Astrocyte of the cerebellum (primary cell): Measurements from ENCODE around the gene MSI2.

Experiments
- DNase-seq: peaks from one replicate; pipeline ENCODE4 v3.0.0-alpha.2; 2011; ENCODE audit warnings: low read depth
- H3K4me3 ChIP-seq: 2 replicates; pipeline ENCODE4 v1.5.1; 2011; ENCODE audit warnings: mild to moderate bottlenecking, low read depth, low read length, moderate library complexity
- in situ Hi-C: cut with HindIII; loops from 2 replicates; pipeline ENCODE4 v1.10.0; 2017; ENCODE audit warnings: low sequenced_read_pairs
- TF ChIP-seq, protein P1 (sequence below): IDR thresholded peaks from 2 replicates; pipeline ENCODE4 v1.5.1; 2012; ENCODE audit warnings: low read length, low read depth, moderate library complexity, mild to moderate bottlenecking; ENCODE audit errors: missing control alignments

The MSI2 gene

DNA sequence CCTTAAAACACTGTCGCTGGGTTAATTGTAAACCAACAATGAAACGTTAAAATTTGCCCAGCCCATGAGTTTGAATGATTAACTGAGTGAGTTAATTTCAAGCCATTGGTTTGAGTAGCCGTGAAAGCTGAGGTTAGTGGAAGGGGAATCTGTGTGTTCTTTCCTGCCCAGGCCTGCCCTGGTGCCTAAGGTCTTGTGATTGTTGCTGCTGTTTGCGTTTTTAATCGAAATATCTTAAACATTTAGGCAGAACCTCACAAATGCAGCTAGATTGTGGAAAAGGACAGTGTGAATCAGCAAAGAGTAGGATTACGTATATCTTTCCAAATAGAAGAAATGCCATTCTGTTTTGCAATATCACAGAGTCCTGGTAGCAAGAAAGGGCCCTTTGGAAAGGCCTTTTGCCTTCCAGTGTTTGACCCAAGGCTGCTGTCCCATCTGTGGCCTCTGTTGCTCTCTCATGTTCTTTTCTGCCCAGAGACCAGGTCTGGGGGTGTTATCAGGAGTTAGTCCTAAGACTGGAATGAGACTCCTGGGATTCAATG, 113.8 kb downstream of the MSI2 start:
- H3K4me3 ChIP-seq = no peak overlapping the region
- DNase-seq = peak; percentile 20
- TF ChIP-seq, protein P1, sequence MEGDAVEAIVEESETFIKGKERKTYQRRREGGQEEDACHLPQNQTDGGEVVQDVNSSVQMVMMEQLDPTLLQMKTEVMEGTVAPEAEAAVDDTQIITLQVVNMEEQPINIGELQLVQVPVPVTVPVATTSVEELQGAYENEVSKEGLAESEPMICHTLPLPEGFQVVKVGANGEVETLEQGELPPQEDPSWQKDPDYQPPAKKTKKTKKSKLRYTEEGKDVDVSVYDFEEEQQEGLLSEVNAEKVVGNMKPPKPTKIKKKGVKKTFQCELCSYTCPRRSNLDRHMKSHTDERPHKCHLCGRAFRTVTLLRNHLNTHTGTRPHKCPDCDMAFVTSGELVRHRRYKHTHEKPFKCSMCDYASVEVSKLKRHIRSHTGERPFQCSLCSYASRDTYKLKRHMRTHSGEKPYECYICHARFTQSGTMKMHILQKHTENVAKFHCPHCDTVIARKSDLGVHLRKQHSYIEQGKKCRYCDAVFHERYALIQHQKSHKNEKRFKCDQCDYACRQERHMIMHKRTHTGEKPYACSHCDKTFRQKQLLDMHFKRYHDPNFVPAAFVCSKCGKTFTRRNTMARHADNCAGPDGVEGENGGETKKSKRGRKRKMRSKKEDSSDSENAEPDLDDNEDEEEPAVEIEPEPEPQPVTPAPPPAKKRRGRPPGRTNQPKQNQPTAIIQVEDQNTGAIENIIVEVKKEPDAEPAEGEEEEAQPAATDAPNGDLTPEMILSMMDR = no peak
- in situ Hi-C loops = no loop called here

DNA sequence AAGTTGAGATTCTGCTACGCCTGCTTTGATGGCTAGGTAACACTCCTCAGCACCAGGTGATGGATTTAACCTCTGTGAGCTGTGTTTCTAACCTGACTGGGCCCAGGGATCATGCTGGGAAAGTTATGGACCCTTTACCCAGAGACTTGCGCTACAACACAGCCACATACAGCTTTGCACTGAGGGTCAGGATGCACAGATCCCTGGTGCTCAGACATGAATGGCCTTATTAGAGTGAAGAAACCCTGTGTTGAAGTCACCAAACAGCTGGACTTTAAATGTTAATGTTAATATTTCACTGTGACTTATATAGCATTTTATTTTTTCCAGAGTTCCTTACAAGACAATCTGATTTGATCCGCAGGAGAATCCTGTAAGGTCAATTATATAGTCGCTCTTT, 114.3 kb downstream of the MSI2 start:
- no peak overlapping the region for H3K4me3 ChIP-seq
- in situ Hi-C loops = no loop called here
- no peak for DNase-seq
- TF ChIP-seq, protein P1 = no peak

DNA sequence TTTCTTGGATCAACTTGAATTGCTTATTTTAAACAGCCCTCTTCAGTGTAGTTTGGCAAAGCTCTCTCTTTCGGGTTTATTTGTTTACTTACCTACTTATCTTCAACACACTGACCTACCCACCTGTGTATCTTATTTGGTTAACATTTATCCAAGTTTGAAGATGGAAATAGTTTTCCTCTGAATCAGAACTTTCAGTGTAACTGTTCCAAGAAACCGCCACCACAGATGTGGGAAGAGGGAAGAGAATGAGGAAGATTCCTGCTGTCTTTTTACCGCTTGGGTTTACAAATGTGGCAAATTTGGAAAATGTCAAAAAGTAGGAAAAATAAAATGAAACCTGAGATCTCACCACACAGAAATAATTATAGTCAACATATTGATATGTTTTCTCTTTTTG, 115.8 kb downstream of the MSI2 start:
- TF ChIP-seq, protein P1 = no peak
- in situ Hi-C loops = no loop called here
- DNase-seq = peak; percentile 78
- H3K4me3 ChIP-seq = no peak overlapping the region

DNA sequence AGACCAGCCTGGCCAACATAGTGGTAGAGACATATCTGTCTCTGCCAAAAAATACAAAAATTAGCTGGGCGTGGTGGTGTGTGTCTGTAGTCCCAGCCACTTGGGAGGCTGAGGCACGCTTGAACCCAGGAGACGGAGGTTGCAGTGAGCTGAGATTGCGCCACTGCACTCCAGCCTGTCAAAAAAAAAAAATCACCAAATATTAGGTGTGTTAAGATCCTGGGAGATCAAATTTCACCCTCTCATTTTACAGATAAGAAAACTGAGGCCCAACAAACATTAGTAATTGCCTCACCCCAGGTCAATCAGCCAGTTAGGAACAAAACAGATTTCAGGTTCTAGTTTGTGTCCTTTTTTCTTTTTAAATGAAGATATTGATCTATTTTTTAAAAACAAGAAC, 116.7 kb downstream of the MSI2 start:
- no peak overlapping the region for H3K4me3 ChIP-seq
- in situ Hi-C loops = no loop called here
- DNase-seq = no peak
- TF ChIP-seq, protein P1 = no peak

DNA sequence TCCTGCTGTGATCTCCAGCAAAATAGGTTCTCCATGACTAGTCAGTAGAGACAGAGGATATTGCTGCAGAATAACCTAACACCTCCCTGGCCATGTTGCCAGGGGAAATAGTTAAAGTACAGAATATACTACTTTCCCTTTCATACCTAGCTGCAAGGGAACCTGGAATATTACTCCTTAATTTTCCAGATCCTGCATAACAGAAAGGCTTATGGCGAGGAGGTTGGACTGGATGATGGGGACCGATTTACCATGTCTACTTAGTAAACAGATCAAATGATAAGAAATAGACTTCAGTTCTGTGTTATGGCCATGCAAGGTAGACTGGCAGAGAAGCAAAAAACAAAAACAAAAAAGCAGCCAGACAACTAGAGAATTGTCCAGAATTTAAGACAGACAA, 117.4 kb downstream of the MSI2 start:
- TF ChIP-seq, protein P1 = no peak
- in situ Hi-C loops = no loop called here
- no peak overlapping the region for H3K4me3 ChIP-seq
- DNase-seq = no peak

DNA sequence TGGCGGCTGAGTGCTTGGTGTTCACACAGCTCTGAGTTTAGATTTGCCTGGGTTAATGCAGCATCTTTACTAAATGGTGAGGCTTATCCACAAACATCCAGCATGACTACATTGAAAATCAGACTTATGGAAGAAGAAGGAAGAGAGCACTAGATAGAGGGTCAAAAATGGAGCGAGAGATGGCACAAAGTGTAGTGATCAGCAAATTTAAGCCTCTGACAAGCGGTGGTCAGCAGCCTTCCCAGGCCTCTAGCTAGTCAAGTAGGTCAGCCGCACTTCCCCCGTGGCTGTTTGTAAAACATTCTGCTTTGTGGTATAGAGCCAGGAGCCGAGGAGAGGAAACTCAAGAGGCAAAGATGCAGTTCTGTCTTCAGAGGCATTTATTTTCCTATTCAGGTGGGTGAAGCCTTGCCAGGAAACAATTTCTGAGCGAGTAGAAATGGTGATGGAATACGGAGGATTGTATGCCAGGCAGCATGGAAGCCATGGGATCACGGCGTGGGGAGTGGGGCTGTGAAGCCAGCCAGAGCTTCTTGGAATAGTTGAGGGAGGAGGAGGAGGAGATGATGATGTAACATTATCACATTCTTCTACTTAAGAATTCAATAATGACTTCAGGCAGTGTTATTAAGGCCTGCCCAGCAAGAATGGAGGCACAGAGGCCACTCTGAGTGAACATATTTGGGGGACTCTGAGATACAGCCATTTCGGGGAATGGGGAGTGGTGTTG, 118.9 kb downstream of the MSI2 start:
- in situ Hi-C loops = no loop called here
- no peak for DNase-seq
- no peak overlapping the region for H3K4me3 ChIP-seq
- TF ChIP-seq, protein P1 = no peak
